Fibroblast of skin of right quadriceps (primary cell): ENCODE data around the gene IPO7.
"Not testable (repeated sequence)": the region's sequence is repeated elsewhere in the genome, so short reads cannot be mapped to it uniquely, and the experiment has no call there.

Experiments
- DNase-seq: peaks from one replicate; pipeline ENCODE4 v3.0.0-alpha.2; 2013

The IPO7 gene

GRCh38 chr11:9384535-9385326 is at the start of gene IPO7:
Gene IPO7, plus strand, starts transcription at chr11:9384652. Its CDS starts 112 bp downstream, at chr11:9384764.
- peak; percentile 92 for DNase-seq

DNA sequence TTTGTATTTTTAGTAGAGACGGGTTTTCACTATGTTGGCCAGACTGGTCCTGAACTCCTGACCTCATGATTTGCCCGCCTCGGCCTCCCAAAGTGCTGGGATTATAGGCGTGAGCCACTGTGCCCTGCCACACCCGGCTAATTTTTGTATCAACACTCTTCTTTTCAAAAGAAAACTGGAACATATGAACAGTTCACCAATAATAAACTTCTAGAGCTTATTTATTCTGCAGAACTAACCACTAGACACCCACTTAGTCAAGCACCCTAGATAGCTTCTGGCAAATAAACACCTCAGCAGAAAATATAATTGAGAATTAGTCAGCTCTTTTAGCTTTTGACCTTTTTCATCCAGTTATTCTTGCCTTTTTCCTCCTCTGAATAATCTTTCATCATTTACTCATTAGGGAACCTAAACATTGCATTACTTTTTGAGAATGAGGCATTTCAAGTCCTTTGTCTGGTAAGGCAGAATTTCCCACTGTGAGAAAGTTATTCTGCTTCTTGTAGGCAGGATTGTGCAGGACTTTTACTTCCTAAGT is 42.7 kb upstream of the IPO7 start:
- DNase-seq, result no peak

DNA sequence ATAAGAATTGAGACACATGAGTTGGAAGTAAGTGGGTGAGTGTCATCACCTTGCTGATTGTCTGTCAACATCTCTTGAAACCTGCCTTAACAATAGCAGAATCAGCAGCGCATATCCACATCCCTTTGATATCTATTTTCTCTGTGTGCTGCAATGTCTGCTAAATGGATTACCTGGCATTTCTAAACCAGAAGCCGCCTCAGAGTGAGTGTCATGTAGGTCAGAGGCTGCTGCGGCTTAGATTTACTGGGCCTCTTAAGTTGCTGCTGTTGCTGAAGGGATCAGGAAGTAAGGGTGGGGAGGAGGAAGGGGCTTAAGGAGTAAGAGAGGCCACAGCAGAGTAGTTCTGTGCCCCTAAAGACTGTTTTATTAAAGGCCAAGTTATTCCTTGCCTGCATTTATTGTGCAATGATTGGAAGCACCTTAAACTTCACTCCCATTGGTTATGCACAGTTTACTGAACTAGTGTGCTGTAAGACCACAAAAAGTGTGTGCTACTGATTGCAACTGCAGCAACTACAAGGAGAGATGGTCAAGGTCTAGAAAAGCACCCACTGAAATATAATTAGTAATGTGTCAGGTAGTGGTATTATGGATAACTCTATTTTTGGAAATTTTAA is 40.3 kb upstream of the IPO7 start:
- DNase-seq, result no peak

- DNase-seq, result no peak
Measured at GRCh38 chr11:9347100-9347499, 37.4 kb upstream of the IPO7 start.

DNA sequence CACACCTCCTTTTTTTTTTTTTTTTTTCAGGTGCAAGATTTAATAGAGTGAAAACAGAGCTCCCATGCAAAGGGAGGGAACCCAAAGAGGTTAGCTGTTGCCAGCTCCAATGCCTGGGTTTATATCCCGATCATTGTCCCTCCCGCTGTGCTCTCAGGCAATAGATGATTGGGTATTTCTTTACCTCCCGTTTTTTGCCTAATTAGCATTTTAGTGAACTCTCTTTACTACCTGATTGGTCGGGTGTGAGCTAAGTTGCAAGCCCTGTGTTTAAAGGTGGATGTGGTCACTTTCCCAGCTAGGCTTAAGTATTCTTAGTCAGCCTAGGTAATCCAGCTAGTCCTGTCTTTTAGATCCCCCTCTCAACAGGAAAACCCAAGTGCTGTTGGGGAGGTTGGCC is 36.7 kb upstream of the IPO7 start:
- DNase-seq, result not testable (repeated sequence)

- DNase-seq, result no peak
Measured at GRCh38 chr11:9351321-9351881, 33.1 kb upstream of the IPO7 start.

DNA sequence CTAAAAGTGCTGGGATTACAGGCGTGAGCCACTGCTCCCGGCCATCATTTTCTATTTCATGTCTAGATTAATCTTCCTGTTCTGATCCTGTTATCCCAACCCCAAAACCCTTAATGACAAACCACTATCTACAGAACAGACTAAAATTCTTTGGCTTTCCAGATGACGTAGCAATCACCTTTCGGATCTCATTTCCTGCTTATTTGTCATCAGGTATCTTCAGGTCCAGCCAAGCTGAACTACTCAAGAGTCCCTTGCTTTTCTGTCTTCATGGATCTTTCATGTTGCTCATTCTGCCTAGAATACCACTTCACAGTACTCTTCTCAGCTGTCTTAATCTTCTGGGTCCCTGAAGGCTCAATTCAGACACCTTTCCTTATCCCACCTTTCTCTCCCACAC is 27.4 kb upstream of the IPO7 start:
- no peak for DNase-seq

DNA sequence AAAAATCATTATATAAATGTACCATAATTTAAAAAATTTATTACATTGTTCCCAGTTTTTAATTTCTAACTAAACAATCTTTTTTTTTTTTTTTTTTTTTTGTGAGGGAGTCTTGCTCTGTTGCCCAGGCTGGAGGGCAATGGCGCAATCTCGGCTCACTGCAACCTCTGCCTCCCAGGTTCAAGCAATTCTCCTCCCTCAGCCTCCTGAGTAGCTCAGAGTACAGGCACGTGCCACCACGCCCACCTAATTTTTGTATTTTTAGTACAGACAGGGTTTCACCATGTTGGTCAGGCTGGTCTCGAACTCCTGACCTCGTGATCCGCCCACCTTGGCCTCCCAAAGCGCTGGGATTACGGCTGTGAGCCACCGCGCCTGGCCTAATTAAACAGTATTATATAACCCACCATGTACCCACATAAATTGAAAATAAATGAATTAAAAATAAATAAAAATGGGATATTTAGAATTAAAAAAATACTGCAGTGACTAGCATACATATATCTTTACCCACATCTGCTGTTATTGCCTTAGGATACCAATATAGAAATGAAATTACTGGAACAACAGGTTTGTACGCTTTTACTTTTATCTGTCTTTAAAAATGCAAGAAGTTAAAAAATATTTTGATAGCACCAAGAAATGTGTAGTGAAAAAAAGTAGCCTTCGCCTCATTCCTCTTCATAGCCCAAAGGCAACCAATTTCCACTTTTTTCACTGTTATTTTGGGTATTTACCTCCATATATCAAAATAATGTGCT is 23.4 kb upstream of the IPO7 start:
- not testable (repeated sequence) for DNase-seq

DNA sequence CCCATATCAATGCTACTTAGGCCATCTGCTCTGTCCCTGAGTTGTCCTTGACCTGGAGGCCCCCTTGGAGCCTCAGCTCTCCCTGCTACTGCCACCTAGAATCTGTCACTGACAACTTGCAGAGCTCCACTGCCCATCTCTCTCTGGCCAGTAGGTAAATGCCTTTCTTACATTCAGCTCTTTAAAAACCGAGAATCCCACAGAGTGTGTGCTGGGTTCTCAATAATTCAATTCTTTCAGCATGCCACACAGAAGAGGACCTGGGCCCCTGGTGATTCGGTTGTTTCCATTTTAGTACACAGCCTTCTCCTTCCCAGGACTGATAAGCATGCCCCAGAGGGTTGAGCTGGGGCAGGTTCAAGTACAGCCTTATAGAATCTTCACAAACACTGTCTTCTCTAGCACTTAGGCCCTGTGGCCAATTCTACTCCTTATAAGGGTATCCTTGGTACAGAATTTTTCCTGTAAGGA is 22.0 kb upstream of the IPO7 start:
- peak; percentile 54 for DNase-seq

- DNase-seq, result peak; percentile 99
Measured at GRCh38 chr11:9363954-9364912, 20.2 kb upstream of the IPO7 start.

DNA sequence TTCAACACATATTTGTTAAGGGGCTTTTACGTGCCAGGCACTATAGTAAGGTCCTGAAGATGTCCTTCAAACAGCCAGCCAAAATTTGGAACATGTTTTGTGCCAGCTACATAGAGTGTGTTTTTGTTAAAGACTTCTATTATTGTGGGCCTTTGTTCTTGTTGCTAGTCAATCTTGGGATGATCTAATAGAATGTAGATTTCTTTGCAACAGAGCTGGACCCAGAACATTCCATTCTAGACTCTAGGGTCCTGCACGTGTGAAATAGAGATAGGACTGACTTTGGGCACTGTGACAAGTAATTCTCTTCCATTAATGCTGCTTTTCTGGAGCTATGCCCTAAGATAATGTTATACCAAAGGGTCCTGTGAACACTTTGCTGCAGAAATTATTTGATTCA is 16.9 kb upstream of the IPO7 start:
- DNase-seq, result no peak

GRCh38 chr11:9377036-9377435 is 7.4 kb upstream of the IPO7 start:
- DNase-seq, result no peak

DNA sequence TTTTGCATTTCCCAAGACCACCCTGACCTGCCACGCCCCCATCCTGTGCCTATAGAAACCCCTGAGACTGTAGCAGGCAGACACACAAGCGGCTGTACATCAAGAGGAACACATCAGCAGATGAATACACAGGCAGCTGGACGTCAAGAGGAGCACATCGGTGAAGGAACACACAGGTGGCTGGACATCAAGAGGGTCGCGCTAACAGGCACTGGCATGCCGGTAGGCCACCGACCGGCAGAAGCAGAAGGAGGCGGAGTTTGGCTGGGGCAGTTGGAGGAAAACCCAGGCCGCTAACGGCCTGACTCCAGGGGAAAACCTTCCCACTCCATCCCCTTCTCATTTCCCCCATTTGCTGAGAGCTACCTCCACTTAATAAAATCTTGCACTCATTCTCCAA is 5.4 kb upstream of the IPO7 start:
- DNase-seq, result no peak

- no peak for DNase-seq
Measured at GRCh38 chr11:9380773-9381172, 3.7 kb upstream of the IPO7 start.

DNA sequence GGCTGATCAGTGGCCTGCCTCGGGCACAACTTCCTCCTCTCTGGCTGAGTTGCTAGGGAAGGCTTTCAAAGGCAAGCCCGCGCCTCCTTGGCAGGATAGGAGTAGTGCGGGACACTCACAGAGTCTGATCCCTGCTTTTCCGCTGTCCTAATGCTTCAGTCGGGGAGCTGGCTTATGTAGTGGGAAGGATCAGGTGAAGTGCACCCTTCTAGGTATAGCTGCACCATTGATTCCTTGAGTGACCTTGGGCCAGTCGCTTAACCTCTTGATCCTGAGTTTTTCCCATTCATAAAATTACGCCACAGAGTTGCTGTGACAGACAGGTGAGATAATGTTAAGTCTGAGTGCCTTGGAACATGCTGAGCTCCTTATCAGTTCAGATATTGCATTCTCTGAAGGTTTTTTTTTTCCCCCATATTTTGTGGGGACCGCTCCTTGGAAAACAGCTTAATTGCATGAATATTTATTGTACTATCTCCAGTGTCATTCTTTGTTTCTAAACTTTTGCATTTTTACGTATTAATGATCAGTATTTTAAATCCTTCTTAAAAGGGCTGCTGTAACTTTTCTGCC is 961 bp downstream of the IPO7 start:
- DNase-seq, result no peak

DNA sequence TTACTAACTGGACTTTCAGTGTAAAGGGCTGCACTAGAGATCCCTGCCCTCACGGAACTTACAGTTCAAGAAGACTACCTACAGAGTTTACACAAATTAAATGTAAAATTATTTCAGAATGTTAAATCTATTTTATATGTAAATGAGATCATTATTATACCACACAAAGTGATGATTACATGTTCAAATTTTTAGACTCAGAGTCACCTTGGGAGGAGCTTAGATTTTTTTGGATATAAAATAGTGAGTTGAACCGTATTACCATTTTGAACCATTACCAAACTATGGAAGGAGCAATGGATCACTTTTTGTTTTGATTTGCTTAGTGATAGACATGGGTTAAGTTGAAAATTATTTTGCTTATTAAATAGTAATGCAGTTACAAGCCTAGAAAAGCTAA is 1.6 kb downstream of the IPO7 start:
- no peak for DNase-seq

DNA sequence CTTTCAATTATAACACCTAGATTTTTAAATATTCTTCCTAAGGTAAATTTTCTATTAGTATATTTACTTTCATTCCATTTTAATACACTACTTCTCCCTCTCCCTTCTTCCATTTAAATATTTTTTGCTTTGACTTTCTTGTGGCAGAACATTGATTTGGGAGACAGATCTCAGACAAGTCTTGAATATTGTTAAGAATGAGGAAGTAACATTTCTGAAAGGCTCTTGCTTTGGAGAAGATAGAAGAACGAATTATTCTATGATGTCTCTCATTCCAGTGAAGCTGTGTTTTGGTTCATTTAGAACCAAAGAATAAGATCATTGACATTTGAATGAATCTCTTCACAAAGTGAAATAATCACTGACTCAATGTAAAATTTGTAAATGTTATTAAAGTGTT is 2.4 kb downstream of the IPO7 start:
- DNase-seq, result no peak

DNA sequence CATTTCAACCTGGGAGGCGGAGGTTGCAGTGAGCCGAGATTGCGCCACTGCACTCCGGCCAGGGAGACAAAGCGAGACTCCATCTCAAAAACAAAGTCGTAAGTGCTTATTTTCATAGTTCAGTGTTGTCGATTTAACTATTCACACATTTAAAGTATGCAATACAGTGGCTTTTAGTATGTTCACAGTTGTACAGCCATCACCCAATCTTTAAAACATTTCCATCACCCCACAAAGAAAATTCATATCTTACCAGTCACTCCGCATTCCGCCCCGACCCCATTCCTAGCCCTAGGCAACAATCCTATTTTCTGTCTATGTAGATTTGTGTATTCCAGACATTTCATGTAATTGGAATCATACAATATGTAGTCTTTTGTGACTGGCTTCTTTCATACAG is 11.9 kb downstream of the IPO7 start:
- DNase-seq, result peak; percentile 40

DNA sequence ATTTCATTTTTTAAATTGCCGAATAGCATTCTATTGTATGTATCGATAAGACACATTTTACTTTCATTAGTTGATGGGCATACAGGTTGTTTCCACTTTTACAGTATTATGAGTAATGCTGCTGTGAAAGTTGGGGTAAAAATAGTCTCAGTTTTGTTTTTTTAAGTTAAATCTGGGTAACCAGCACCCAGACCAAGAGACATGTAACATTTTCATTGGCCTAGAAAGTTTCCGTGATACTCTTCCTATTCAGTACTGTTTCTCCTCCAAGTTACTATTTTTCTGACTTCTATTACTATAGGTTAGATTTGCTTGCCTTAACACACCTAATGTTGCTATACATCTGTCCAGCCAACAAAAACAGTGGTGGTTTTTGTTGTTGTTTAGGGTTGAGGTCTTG is 12.3 kb downstream of the IPO7 start:
- DNase-seq, result no peak

GRCh38 chr11:9397746-9398680 is 13.6 kb downstream of the IPO7 start:
- DNase-seq, result peak; percentile 12
